Omental fat pad (tissue), 4 donors: Measurements from ENCODE around the gene NR2F1-AS1. TPM values are rescaled to one million over a fixed set of nuclear protein-coding genes. Genes with fewer than 3 reads are reported as not detected.

Source experiments
- ATAC-seq: fragments of 150-250 bp; one replicate; pipeline ENCODE4 v1.9.1; 2016; ENCODE audit warnings: mild to moderate bottlenecking, moderate library complexity; ENCODE audit not compliant: low FRiP score
- DNase-seq: peaks from one replicate; pipeline ENCODE4 v3.0.0-alpha.2; 2019; ENCODE audit warnings: low spot score
- CTCF ChIP-seq, 3 donors: fragments of 450-650 bp; IDR thresholded peaks; one replicate each; pipeline ENCODE4 v1.5.1; 2016 to 2017; ENCODE audit warnings: antibody characterized with exemption in 3 of 3, mild to moderate bottlenecking in 3 of 3, moderate library complexity in 2 of 3
- total RNA-seq, 4 donors: library from RNA; depleted of rRNA; stranded (reverse); fragments of >200 nt; gene quantifications; one replicate each; pipeline ENCODE4 v1.1.0, GENCODE V29; 2016

Gene NR2F1-AS1
- total RNA-seq, 4 donors from 2014 or later: 17.3 to 31.0 (median 22.9) TPM

GRCh38 chr5:93593476-93594131 is 12.6 kb upstream of the NR2F1-AS1 start:
- DNase-seq (no peak), ATAC-seq (no peak)
- no peak for TF ChIP-seq CTCF (IDR thresholded peaks at IDR 0.05)

GRCh38 chr5:93592883-93593282 is 11.9 kb upstream of the NR2F1-AS1 start:
- TF ChIP-seq CTCF (IDR thresholded peaks at IDR 0.05): no peak
- DNase-seq (no peak), ATAC-seq (no peak)

GRCh38 chr5:93591323-93591945 is 10.4 kb upstream of the NR2F1-AS1 start:
- DNase-seq (no peak), ATAC-seq (no peak)
- TF ChIP-seq CTCF (IDR thresholded peaks at IDR 0.05): no peak

- no peak for ATAC-seq
- no peak for DNase-seq
- TF ChIP-seq CTCF (IDR thresholded peaks at IDR 0.05): no peak
Observed at GRCh38 chr5:93590493-93590892, 9.5 kb upstream of the NR2F1-AS1 start.

- no peak for TF ChIP-seq CTCF (IDR thresholded peaks at IDR 0.05)
- ATAC-seq: no peak
- no peak for DNase-seq
Observed at GRCh38 chr5:93589829-93590215, 8.8 kb upstream of the NR2F1-AS1 start.

- DNase-seq: no peak
- no peak for TF ChIP-seq CTCF (IDR thresholded peaks at IDR 0.05)
- ATAC-seq: no peak
Observed at GRCh38 chr5:93589152-93589828, 8.3 kb upstream of the NR2F1-AS1 start.
